HL-60 (cell line): ENCODE data around the gene SPATS2.
A peak's percentile ranks its signal among the peaks of the same experiment; 100 is the strongest.

Experiments used
- DNase-seq, 2 experiments: peaks; one replicate each; pipeline ENCODE4 v3.0.0-alpha.2; 2010 to 2020; ENCODE audit warnings: low read depth in 1 of 2, low spot score in 1 of 2
- H3K27ac ChIP-seq: fragments of 250-450 bp; sonication (Bioruptor Pico); replicated peaks from 2 replicates; pipeline ENCODE4 v1.5.1; 2020; ENCODE audit warnings: mild to moderate bottlenecking, moderate library complexity
- H3K27me3 ChIP-seq: fragments of 250-450 bp; sonication (Bioruptor Pico); 2 replicates; pipeline ENCODE4 v1.5.1; 2021; ENCODE audit warnings: mild to moderate bottlenecking, moderate library complexity; ENCODE audit not compliant: insufficient read depth, poor library complexity, severe bottlenecking
- H3K4me3 ChIP-seq: replicated peaks from 2 replicates; pipeline ENCODE4 v1.5.1; 2011; ENCODE audit warnings: mild to moderate bottlenecking, control low read depth, low read length; ENCODE audit not compliant: insufficient read depth
- GABPA ChIP-seq: IDR thresholded peaks from 2 replicates; pipeline ENCODE4 v1.6.1; 2012; ENCODE audit warnings: low read depth
- POLR2AphosphoS5 ChIP-seq: IDR thresholded peaks from 2 replicates; pipeline ENCODE4 v1.6.1; 2012; ENCODE audit warnings: low read depth
- SPI1 ChIP-seq: IDR thresholded peaks from 2 replicates; pipeline ENCODE4 v1.6.1; 2012; ENCODE audit warnings: low read depth, mild to moderate bottlenecking, borderline replicate concordance
- TF ChIP-seq, protein P1 (sequence below): IDR thresholded peaks from one replicate; pipeline ENCODE4 v1.5.1; 2011; ENCODE audit warnings: low read length, control low read depth, inconsistent platforms; ENCODE audit not compliant: insufficient read depth
- TF ChIP-seq, protein P2 (sequence below): IDR thresholded peaks from 2 replicates; pipeline ENCODE4 v1.6.1; 2012; ENCODE audit warnings: low read depth; ENCODE audit not compliant: insufficient replicate concordance

SPATS2 gene

DNA sequence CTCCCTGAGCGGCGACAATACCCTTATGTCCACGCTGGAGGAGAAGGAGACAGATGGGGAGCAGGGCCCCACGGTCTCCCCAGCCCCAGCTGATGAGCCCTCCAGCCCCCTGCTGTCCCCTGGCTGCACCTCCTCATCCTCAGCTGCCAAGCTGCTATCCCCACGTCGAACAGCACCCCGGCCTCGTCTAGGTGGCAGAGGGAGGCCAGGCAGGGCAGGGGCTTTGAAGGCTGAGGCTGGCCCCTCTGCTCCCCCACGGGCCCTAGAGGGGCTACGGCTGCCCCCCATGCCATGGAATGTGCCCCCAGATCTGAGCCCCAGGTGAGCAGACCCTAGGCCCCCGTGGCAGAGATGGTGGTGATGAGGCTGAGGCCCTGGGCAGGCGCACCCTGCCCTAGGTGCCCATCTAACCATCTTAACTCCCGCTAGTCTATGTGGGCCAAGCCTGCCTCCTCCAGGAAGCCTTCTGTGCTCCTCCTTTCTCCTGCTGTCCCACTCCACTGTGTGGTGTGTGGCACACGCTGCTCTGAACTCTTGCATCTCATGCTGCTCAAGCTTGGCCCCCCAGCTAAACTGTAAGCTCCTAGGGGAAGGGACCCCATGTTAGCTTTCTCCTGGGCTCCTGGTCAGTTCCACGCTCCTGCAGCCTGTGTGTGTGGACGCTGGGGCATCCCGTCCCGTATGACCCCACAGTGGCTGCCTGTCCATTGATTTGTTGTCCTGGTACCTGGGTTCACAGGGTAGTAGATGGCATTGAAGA is 188.5 kb downstream of the SPATS2 start:
- TF ChIP-seq POLR2AphosphoS5: no peak; the same call in 1 of the 2 replicates
- TF ChIP-seq, protein P1, sequence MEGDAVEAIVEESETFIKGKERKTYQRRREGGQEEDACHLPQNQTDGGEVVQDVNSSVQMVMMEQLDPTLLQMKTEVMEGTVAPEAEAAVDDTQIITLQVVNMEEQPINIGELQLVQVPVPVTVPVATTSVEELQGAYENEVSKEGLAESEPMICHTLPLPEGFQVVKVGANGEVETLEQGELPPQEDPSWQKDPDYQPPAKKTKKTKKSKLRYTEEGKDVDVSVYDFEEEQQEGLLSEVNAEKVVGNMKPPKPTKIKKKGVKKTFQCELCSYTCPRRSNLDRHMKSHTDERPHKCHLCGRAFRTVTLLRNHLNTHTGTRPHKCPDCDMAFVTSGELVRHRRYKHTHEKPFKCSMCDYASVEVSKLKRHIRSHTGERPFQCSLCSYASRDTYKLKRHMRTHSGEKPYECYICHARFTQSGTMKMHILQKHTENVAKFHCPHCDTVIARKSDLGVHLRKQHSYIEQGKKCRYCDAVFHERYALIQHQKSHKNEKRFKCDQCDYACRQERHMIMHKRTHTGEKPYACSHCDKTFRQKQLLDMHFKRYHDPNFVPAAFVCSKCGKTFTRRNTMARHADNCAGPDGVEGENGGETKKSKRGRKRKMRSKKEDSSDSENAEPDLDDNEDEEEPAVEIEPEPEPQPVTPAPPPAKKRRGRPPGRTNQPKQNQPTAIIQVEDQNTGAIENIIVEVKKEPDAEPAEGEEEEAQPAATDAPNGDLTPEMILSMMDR: no peak
- no peak for TF ChIP-seq SPI1
- TF ChIP-seq, protein P2, sequence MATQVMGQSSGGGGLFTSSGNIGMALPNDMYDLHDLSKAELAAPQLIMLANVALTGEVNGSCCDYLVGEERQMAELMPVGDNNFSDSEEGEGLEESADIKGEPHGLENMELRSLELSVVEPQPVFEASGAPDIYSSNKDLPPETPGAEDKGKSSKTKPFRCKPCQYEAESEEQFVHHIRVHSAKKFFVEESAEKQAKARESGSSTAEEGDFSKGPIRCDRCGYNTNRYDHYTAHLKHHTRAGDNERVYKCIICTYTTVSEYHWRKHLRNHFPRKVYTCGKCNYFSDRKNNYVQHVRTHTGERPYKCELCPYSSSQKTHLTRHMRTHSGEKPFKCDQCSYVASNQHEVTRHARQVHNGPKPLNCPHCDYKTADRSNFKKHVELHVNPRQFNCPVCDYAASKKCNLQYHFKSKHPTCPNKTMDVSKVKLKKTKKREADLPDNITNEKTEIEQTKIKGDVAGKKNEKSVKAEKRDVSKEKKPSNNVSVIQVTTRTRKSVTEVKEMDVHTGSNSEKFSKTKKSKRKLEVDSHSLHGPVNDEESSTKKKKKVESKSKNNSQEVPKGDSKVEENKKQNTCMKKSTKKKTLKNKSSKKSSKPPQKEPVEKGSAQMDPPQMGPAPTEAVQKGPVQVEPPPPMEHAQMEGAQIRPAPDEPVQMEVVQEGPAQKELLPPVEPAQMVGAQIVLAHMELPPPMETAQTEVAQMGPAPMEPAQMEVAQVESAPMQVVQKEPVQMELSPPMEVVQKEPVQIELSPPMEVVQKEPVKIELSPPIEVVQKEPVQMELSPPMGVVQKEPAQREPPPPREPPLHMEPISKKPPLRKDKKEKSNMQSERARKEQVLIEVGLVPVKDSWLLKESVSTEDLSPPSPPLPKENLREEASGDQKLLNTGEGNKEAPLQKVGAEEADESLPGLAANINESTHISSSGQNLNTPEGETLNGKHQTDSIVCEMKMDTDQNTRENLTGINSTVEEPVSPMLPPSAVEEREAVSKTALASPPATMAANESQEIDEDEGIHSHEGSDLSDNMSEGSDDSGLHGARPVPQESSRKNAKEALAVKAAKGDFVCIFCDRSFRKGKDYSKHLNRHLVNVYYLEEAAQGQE: no peak
- no peak for TF ChIP-seq GABPA

DNA sequence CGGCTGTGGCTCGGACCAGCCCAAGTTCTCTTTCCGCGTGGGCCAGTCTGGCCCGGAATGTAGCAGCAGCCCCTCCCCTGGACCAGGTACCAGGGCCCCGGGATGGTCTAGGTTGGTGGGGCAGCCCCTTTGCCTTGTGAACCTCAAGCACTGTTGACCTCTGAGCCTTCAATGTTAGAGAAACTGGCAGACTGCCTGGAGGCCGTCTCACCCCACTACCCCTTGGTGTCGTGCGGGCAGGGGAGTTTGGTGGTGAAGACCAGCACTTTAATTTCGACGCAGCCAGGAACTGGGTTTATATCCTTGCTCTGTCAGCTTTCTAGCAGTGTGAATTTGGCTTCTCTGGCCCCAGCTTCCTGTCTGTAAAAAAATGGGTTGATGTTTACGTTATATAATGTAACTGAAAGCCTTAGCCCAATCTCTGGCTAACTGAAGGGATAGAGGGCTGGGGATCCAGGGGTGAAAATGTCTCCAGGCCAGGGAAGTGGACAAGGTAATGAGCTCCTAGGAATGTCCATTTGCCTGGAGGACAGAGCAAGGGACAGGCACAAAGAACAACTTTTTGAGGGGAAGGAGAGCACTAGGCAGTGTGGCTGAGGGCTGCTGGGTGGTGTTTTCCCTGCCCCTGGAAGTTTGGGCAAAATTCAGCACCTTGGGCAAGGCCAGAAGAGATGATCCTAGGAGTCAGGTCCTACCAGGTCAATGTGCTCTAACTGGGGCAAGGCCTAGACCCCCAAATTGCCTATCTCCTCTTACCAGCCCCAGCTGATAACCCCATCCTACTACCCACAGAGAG is 189.3 kb downstream of the SPATS2 start:
- TF ChIP-seq POLR2AphosphoS5: no peak
- TF ChIP-seq, protein P1: no peak
- TF ChIP-seq, protein P2: peak; percentile 12
- TF ChIP-seq GABPA: no peak
- no peak for TF ChIP-seq SPI1
- Histone ChIP-seq H3K27ac (no peak overlapping the region), H3K27me3 (no peaks in the 10 kb centered on the region), H3K4me3 (no peak overlapping the region)
- no peak for DNase-seq

More for the DNA sequence above, 188.5 kb downstream of the SPATS2 start:
- H3K27ac ChIP-seq: no peak overlapping the region
- H3K27me3 ChIP-seq: no peaks in the 10 kb centered on the region
- DNase-seq: no peak
- H3K4me3 ChIP-seq: no peak overlapping the region

DNA sequence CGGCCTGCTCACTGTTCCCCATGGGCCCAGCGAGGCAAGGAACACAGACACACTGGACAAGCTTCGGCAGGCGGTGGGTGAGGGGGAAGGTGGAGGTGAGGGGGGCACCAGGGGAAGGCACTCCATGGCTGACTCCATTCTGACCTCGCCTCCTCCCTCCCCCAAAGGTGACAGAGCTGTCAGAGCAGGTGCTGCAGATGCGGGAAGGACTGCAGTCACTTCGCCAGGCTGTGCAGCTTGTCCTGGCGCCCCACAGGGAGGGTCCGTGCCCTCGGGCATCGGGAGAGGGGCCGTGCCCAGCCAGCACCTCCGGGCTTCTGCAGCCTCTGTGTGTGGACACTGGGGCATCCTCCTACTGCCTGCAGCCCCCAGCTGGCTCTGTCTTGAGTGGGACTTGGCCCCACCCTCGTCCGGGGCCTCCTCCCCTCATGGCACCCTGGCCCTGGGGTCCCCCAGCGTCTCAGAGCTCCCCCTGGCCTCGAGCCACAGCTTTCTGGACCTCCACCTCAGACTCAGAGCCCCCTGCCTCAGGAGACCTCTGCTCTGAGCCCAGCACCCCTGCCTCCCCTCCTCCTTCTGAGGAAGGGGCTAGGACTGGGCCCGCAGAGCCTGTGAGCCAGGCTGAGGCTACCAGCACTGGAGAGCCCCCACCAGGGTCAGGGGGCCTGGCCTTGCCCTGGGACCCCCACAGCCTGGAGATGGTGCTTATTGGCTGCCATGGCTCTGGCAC is 190.1 kb downstream of the SPATS2 start:
- no peak overlapping the region for H3K27ac ChIP-seq
- TF ChIP-seq POLR2AphosphoS5 (no peak), GABPA (no peak), SPI1 (no peak)
- TF ChIP-seq, protein P1: no peak
- TF ChIP-seq, protein P2: no peak
- H3K4me3 ChIP-seq: no peak overlapping the region
- DNase-seq: no peak
- H3K27me3 ChIP-seq: no peaks in the 10 kb centered on the region
